ENCODE measurements around the gene DCUN1D1.

DCUN1D1 gene

DNA sequence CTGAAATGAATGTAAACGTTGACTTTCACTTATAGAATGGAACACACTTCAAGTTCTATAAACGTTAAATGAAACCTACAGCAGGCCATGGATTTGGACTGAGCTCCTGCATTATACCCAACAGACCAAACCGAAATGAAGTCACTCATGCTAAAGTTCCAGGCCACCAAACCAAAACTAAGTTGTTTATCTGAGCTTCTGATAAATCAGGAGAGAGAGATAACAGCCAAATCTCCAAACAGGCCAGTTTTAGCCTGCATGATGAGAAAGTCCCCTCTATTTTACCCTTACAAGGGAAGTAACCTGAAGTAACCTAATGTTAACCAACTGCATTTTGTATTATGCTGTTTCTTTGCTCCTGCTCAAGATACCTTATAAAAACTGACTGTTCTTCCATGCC, 44.5 kb downstream of the DCUN1D1 start:
- no peak for DNase-seq

DNA sequence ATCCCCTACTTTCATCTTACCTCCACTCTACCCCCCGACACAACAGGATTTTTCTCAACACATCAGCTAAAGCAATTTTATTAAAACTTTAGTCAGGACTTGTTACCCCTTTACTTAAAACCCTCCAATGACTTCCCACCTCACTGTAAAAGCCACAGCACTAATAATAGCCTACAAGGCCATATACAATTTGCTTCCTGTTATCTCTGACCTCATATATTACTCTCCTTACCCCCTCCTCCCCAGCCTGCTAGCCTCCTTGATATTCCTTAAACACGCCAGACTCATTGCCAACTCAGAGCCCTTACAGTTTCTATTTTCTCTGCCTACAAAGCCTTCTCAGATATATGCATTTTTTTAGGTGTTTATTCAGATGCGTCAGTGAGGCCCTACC, 54.4 kb downstream of the DCUN1D1 start:
- no peak for DNase-seq

DNA sequence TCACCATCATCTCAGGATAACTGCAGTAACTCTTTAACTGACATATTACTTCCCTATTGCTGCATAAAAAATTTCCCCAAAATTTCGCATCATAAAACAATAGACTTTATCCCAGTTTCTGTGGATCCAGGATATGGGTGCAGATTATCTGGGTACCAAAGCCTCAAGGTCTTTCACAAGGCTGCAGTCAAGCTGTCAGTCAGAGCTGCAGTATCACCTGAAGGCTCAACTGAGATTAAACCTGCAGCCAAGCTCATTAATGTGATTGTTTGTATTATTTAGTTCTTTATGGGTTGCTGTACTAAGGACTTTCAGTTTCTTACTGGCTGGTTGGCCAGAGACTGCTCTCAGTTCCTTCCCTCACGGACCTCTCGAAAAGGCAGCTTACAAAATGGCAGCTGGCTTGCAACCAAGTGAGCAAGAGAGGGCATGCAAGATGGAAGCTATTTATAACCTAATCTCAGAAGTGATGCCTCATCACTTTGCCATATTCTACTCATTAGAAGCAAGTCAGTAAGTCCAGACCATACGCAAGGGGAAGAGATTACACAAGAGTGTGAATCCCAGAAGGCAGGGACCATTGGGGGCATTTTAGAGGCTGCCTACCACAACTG, 54.9 kb downstream of the DCUN1D1 start:
- DNase-seq, result no peak

DNA sequence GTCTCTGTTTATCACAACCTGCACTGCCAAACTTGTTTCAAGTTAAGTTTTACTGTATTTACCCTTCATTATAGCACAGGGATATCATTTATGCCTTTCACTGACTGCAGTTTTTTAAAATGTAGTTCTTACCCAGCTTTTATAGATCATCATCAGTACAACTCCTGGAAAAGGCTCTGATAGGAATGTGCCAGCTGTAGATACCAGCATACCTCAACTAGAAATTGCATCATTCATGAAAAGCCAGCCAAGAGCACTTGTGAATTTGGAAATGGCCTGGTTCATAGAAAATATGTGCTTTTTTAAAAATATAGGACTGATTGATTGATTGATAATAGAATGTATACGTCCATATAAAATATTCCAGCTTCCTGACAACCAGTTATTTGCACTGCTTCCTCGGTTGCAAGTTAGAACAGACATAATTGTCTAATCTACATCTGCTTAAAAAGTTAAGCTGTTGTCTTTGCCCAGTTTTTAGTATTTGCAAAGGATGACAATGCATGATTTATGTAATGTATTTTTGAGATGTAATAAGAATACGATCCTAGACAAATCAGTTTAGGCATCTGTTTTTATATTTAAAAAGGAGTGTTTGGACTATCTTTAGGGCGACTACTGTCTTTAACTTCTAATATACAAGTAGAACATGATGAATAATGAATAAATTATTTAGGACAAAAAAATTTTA, 58.5 kb downstream of the DCUN1D1 start:
- DNase-seq, result no peak

DNA sequence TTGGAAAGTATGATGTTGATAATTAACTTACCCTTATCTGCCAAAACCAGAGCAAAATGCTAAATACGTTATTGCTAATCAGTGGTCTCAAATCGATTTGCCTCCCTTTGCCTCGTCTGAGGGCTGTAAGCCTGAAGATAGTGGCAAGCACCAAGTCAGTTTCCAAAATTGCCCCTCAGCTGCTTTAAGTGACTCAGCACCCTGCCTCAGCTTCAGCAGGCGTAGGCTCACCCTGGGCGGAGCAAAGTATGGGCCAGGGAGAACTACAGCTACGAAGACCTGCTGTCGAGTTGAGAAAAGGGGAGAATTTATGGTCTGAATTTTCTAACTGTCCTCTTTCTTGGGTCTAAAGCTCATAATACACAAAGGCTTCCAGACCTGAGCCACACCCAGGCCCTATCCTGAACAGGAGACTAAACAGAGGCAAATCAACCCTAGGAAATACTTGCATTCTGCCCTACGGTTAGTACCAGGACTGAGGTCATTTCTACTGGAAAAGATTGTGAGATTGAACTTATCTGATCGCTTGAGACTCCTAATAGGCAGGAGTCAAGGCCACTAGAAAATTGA, 59.7 kb downstream of the DCUN1D1 start:
- no peak for DNase-seq

DNA sequence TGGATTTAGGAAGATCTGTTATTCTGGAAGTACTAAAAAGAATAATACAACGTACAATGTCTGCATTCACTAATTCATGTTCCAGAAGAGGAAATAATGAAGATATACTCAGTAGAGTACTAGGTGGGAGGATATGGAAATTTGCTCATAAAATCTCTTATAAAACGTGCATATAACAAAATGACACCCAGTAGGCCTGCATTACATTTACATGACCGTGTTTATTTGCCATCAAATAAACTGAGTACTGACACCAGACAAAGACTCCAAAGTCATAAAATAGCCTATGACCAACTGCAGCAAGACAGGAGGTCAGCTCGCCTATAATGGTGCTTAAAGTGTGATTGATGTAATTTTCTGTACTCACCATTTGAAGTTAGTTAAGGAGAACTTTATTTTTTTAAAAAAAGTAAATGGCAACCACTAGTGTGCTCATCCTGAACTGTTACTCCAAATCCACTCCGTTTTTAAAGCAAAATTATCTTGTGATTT, 60.4 kb downstream of the DCUN1D1 start:
- DNase-seq, result no peak

DNA sequence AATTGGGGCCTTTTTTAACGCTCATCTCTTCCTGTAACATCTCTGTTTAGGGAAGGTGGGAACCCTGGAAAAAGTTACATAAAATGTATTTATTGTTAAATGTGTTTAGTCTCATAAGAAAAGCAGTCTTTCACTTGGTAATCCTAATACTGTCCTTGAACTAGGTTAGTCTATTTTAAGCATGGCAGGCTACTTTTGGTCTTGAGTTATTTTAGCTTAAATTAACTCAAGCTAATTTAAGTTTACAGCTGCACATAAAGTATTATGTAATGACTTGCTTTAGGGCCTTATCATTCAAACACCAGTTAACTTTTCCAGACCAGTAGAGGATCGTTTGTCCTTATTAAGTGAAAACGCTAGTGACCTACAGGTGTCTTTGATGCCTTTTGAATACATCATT, 63.2 kb downstream of the DCUN1D1 start:
- no peak for DNase-seq

DNA sequence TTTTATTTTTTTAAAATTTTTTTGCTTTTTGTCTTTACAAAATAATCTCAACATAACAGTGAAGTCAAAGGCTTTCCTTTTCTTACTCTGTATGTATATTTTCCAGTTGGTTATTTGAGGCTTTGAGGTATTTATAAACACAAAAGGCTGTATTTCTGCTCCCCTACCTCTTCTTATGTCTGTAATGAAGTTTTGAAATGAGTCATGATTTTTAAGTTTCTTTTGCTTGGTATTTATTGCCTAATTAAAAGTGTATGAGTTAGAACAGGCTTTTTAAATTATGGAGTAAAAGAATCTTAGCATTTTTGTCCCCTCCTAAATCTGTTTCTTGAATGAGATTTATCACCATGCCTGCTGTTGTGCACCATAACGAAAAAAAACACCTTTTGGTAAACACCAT, 66.0 kb downstream of the DCUN1D1 start:
- DNase-seq, result no peak

DNA sequence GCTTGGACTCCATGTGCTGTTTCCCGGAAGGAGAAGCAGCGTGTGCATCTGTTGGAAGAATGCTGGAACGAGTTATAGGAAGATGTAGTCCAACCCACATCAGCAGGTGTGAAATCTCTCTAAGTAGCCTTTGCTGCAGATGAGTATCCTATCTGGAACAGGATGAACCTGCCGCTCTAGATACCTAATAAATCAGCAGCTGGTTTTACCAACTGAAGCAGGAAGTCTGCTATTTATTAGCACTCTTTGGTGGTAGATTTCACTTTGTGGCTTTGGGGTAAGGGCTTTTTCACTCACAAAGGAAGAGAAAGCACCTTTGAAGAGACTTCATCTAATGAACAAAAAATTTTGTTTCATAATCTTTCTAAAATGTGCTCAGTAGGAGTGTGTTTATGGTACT, 66.4 kb downstream of the DCUN1D1 start:
- DNase-seq, result no peak

DNA sequence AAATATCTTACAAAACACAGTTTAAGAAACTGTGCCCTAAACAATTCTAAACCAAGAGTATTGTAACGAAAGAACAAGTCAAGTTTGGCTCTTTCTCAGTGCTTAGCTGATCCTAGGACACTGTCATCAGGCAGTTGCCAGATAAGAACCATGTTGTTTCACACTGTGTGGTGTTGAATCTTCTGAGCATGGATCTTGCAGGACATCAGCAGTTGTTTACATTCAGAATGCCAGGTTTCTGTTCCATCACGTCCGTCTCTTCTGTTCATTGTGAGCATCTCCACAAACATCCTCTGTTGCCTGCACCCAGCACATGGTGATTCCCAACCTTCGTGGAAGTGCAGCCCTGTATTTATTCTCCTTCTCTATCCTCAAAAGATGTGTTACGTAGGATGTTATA, 67.9 kb downstream of the DCUN1D1 start:
- DNase-seq, result no peak

DNA sequence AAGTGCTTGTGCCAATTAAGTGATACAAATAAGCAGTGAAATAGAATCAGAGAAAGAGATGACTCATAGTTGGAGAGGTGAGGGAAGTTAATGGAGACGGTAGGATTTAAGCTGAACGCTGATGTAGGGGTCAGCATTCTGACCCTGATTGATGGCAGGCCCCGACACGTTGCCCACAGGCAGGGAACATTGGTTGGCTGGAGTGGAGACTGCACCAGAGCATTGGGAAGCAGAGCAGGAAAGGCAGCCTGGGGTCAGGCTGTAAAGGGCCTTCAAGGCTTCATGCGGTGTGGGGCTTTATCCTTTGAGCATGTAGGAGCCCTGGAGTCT, 68.6 kb downstream of the DCUN1D1 start:
- no peak for DNase-seq

DNA sequence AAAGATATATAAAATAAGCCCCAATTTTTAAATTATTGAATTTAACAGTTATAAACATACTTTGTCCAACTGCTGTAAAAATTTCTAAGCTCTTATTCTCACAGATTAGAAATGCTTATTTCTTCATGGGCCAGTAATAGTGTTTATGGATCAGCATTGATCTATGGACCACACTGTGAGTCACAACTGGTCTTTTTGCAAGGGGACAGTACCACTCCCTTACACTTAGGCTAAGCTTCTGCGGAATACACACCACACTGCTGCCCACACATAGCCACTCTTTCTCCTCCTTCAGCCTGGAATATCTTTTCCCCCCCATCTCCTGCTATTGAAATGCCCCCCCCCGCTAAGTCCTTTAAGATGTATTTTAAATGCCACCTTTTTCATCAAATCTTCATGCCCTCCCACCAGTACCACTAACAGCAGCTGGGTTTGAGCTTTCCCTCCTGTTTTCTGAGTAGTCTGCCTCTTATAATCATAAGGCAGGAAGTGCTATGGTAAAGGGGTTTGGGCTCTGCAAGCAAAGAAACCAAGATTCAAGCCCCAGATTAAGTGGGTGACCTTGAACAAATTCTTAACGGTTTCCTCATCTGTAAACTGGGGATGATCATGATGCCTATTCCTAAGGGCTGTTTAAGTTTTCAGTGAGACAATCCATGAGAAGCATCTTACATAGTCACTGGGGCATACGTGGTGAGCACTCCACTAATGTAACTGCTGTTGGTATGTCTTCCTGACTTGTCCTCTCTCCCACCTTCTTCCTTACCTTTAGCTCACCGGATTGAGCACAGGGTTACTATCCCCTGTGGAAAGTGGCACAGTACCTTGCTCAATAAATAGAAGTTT, 69.2 kb downstream of the DCUN1D1 start:
- no peak for DNase-seq

DNA sequence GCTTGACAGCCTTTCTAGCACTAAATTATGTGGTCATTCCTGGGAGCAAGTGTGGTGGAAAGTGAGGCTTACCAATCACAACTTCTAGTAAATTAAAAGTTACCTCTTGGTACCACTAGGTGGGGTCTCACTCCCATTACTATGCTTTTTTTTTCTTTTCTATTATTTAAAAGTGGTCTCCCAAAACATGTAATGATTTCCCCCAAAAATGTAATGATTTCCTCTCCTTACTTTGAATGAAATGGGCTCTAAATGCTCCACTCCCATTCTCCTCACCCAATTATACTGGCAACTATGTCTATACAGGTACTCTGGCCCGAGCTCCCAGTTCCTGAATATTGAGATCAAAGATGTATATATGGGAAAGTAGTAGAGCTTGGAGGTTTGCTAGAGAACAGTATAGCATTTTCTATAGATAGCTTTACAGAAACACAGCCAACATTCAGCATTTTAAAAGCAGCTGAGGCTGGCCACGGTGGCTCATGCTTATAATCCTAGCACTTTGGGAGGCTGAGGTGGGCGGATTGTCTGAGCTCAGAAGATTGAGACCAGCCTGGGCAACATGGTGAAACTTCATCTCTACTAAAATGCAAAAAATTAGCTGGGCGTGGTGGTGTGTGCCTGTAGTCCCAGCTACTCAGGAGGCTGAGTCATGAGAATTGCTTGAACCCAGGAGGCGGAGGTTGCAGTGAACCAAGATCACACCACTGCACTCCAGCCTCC, 70.9 kb downstream of the DCUN1D1 start:
- no peak for DNase-seq

DNA sequence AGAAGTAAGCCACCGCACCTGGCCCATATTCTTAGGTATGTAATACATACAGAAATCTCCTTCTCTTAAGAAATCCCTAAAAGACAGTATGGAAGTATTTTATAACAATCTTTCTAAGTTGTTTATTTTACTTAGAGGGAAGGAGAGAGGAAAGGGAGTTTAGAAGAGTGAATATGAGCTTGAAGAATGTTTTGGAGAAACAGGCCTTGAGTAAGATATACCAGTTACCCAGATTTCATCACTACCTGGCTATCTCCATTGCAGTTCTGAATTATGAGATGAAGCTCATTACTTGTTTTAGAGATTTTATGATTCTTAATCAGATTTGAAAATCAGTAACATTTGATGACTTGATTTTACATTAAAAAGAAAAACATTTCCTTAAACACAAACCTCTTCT, 71.9 kb downstream of the DCUN1D1 start:
- no peak for DNase-seq

DNA sequence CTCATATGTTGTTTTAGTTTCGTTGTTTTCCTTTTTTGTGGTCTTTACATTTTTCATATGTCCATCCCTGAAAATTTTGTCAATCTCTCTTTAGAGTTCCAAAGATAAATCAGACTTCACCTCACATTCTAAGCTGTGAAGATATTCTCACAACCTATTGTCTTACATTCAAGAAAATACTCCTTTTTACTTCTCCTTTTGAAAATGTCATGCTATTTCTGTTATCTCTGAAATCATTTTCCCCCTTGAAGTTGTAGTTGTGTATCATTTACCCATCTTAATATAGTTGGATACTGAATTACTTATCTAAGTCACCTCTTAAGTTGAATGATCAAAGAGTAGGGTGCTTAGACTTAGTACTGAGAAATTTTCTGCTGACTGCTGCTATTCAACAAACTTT, 74.3 kb downstream of the DCUN1D1 start:
- no peak for DNase-seq

DNA sequence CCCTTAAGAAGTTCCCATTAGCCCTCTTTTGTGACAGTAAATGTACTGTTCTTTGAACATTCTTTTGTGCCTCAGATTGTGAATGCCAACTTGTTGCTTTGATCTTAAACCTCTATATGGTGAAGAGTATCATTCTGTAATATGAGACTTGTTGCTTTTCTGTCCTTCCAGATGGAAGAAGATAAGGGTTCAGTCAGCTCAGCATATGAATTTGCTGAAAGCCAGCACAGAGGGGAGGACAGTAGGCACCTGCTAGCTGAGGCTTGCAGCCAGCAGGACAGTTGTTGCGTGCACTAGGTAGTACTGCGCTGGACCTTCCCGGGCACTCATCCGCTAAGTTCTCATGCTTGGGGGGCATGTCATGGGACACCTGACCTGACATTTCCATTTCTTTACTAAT, 74.7 kb downstream of the DCUN1D1 start:
- DNase-seq, result no peak

DNA sequence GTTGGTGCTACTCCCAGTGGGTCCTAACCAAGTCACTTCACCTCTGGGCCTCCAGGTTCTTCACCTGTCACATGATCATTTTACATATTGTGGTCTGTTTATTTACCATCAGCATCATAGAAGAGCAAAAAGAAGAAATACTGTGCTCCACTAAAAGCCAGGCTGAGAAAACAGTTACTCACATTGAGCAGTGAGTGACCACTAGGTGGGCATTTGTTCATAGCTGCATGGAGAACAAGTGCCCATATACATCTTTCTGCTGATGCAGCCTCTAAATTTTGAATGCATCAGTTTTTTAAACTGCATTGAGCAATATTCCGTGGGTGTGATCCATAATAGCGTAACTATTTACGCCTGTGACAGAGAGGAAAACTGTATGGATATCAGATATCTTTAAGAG, 76.2 kb downstream of the DCUN1D1 start:
- no peak for DNase-seq

DNA sequence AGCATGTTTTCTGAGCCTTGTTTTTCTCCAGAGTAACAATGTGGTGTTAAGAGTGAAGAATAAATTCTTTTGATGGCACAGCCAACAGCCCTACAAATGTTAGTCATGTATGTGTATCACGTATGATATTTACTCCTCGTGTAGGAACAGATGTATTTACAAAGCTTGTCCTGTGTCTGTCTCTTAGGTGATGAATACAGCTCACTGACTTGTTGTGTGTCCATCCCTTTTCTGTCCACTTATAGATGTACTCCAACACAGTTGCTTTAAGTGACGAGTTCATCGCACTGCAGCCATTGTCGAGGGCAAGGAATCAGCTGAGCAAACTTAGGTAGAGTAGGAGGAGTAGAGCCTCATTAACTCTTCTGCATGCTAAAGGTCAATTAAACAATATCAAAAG, 78.1 kb downstream of the DCUN1D1 start:
- no peak for DNase-seq

DNA sequence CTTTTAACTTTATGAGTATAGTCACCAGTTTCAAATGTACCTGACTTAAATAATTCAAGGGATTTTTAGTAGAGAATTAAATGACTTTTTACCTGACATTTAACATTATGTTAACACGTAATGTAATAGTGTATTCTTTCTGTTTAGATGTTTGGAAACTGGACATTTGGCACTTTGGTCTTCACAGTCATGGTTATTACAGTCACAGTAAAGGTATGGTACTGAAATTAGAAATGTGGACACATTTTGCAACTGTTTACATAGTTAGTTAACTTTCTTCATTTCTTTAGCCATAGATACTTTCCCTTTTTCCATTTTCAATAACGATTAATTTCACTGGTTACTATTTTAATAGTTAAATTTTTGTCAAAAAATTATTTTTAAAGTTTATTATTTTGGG, 83.8 kb downstream of the DCUN1D1 start:
- no peak for DNase-seq

DNA sequence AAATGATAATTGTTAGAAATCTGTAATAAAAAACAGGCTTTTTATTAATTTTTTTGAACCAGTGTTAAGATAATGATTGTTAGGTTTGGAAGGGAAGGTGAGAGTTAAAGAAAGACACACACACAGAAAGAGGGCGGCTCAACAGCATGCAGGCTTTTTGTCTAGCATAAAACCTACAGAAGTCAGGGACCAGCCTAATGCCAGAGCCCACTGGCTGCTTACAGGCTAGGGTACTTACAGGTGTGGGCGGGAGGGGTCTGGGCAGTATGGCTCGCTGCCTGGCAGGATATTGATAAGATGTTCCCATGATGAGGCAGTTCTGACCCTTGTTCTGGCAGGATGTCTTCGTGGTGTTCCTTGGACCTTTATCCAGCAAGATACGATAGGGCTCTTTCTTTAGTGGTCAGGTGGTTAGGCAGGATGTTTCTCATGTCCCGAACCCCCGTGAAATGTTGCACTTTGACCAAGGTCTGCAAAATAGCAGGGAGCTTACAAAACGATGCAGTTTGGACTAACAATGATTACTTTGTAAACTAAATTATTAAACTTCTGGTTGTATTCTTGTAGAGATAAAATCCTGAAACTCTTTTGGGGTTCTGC, 84.7 kb downstream of the DCUN1D1 start:
- no peak for DNase-seq

DNA sequence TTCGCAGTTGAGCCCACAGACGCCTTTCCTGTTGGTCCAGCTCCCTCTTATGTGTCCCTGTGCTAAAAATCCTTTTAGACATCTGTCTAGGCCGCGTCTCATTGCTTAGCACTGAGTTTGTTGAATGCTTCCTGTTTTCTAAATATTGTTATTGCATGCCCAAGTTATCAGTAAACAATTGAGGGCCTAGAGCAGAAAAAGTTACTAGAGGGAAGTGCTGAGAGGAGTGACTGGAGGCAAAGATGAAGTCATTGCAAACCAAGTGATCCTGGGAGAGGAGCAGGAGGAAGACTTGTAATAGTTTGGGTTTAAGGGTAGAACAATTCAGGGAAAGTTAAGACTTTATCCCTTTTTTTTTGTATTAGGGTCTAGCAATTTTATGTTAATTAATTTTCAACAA, 88.1 kb downstream of the DCUN1D1 start:
- DNase-seq, result no peak

DNA sequence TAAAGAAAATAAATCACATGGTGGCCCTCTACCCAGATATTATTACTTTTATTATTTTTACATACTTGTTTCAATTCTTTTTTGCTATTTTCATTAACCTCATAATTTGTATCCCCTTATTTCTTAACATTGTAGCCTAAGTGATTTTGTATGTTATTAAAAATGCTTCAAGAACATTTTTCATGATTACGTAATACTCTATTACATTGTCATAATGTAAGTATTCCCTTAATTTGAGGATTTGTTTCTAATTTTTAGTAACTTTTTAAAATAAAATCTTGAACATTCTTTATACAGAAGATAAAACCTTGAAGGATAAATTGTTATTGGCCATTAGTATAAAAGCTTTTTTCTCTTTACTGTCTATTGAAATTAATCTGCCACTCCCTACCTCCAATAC, 89.0 kb downstream of the DCUN1D1 start:
- no peak for DNase-seq

Data from activated T-cell treated with anti-CD3 and anti-CD28 coated beads for 4 hours (primary cell).